ENCODE results near the gene ADAT2.

- TF ChIP-seq CTCF (IDR thresholded peaks at IDR 0.05; ENCODE audit: poor library complexity) (no peak), EZH2phosphoT487 (IDR thresholded peaks at IDR 0.05; ENCODE audit: low read depth, severe bottlenecking, unreplicated experiment) (no peak), EZH2 (IDR thresholded peaks at IDR 0.05; ENCODE audit: borderline replicate concordance) (no peak)
Observed at GRCh38 chr6:143468026-143468425, 17.5 kb upstream of the ADAT2 start.
